ENCODE data around the gene TM7SF2.

TM7SF2 gene

GRCh38 chr11:65156926-65157325 lies 45.3 kb downstream of the TM7SF2 start:
- DNase-seq (ENCODE audit: low read depth in 2 of 2) = no peak

- DNase-seq (ENCODE audit: low read depth in 2 of 2) = no peak
Observed at GRCh38 chr11:65157336-65157735, 45.7 kb downstream of the TM7SF2 start.

GRCh38 chr11:65159012-65159411 lies 47.3 kb downstream of the TM7SF2 start:
- DNase-seq (ENCODE audit: low read depth in 2 of 2) = no peak

- no peak for DNase-seq (ENCODE audit: low read depth in 2 of 2)
Observed at GRCh38 chr11:65160643-65161042, 49.0 kb downstream of the TM7SF2 start.

- DNase-seq (ENCODE audit: low read depth in 2 of 2) = no peak
Observed at GRCh38 chr11:65163684-65164083, 52.0 kb downstream of the TM7SF2 start.

Data from fibroblast of skin of left quadriceps (primary cell).